Body of pancreas (tissue), 4 donors: ENCODE results near the gene STK38. TPM values are rescaled to one million over a fixed set of nuclear protein-coding genes. Genes with fewer than 3 reads are reported as not detected.

Source experiments
- ATAC-seq: fragments of 150-250 bp; one replicate; pipeline ENCODE4 v1.9.1; 2016
- DNase-seq, 4 donors: peaks; one replicate each; pipeline ENCODE4 v3.0.0-alpha.2; 2019
- H3K27ac ChIP-seq, 4 donors: fragments of 200-600 bp; sonication (generic); 1 replicate in 3 of 4; 2 replicates in 1 of 4; pipeline versions ENCODE4 v1.5.1 to v1.6.1; 2016 to 2019; ENCODE audit warnings: mild to moderate bottlenecking in 1 of 4, mixed read lengths in 1 of 4, moderate library complexity in 1 of 4
- H3K27me3 ChIP-seq, 2 donors: fragments of 200-600 bp; sonication (generic); one replicate each; pipeline ENCODE4 v1.6.0; 2016; ENCODE audit warnings: mild to moderate bottlenecking in 1 of 2
- H3K36me3 ChIP-seq, 2 donors: fragments of 200-600 bp; sonication (generic); replicated peaks in 1 of 2; 2 replicates each; pipeline ENCODE4 v1.5.1; 2016; ENCODE audit warnings: low read depth in 2 of 2; ENCODE audit not compliant: insufficient read depth in 1 of 2
- H3K4me1 ChIP-seq: fragments of 200-600 bp; sonication (generic); one replicate; pipeline ENCODE4 v1.6.0; 2016
- H3K4me3 ChIP-seq, 2 donors: fragments of 200-600 bp; sonication (generic); 1 replicate in 1 of 2; 2 replicates in 1 of 2; pipeline ENCODE4 v1.5.1; 2016 to 2019
- H3K9me3 ChIP-seq, 3 donors: fragments of 200-600 bp; sonication (generic); 1 replicate in 2 of 3; 2 replicates in 1 of 3; pipeline ENCODE4 v1.5.1; 2016
- CTCF ChIP-seq, 7 experiments: fragments of 450-650 bp in 4 of 7; fragments of 200-600 bp in 3 of 7; sonication (generic) in 3 of 7; IDR thresholded peaks; one replicate each; pipeline ENCODE4 v1.5.1; 2016 to 2019; ENCODE audit warnings: antibody characterized with exemption in 7 of 7
- POLR2A ChIP-seq, 3 donors: fragments of 450-650 bp; IDR thresholded peaks; one replicate each; pipeline ENCODE4 v1.6.1; 2016; ENCODE audit warnings: antibody characterized with exemption in 3 of 3, mild to moderate bottlenecking in 2 of 3
- WGBS, 2 donors: methylation state at CpG; one replicate each; pipeline ENCODE4 v1.1.5; 2017; 5-methylcytosine and 5-hydroxymethylcytosine counted together
- intact Hi-C: fragments of 100-400 bp; cut with DNase I; formaldehyde crosslinking; loops from one replicate; pipeline ENCODE4 v1.15.1; 2023
- total RNA-seq, 2 donors: library from RNA; depleted of rRNA; stranded (reverse); fragments of >200 nt; gene quantifications; one replicate each; pipeline ENCODE4 v1.1.0, GENCODE V29; 2016

STK38 gene
- total RNA-seq, 2 donors from 2014 or later = 11.9 to 16.2 TPM

GRCh38 chr6:36566418-36566905 lies 19.2 kb upstream of the STK38 start:
- H3K36me3 ChIP-seq = no peaks in the 10 kb centered on the region
- 71 to 79% methylated on average over 8 of the region's 8 CpGs for WGBS, 2 donors
- no peaks in the 10 kb centered on the region for H3K4me1 ChIP-seq
- ATAC-seq = no peak
- no peak for DNase-seq
- intact Hi-C loops = no loop called here
- no peaks in the 10 kb centered on the region for H3K27me3 ChIP-seq
- H3K4me3 ChIP-seq = no peak overlapping the region
- H3K27ac ChIP-seq = no peak overlapping the region
- no peaks in the 10 kb centered on the region for H3K9me3 ChIP-seq
- TF ChIP-seq CTCF (IDR thresholded peaks at IDR 0.05) = no peak
- no peak for TF ChIP-seq POLR2A (IDR thresholded peaks at IDR 0.05)

- DNase-seq (no peak), ATAC-seq (no peak)
- Histone ChIP-seq H3K4me1 (no peaks in the 10 kb centered on the region), H3K27ac (no peak overlapping the region), H3K27me3 (no peaks in the 10 kb centered on the region), H3K9me3 (no peaks in the 10 kb centered on the region), H3K36me3 (no peaks in the 10 kb centered on the region), H3K4me3 (no peak overlapping the region)
- no peak for TF ChIP-seq CTCF (IDR thresholded peaks at IDR 0.05)
- TF ChIP-seq POLR2A (IDR thresholded peaks at IDR 0.05) = no peak
- intact Hi-C loops = no loop called here
- 84 to 96% methylated on average over 4 of the region's 4 CpGs for WGBS, 2 donors
Measured at GRCh38 chr6:36563928-36564284, 16.6 kb upstream of the STK38 start.

GRCh38 chr6:36563237-36563927 lies 16.1 kb upstream of the STK38 start:
- no peaks in the 10 kb centered on the region for H3K4me1 ChIP-seq
- WGBS, 2 donors = 43 to 50% methylated on average over 3 of the region's 3 CpGs
- DNase-seq (no peak), ATAC-seq (no peak)
- intact Hi-C loops = no loop called here
- H3K36me3 ChIP-seq = no peaks in the 10 kb centered on the region
- no peaks in the 10 kb centered on the region for H3K27me3 ChIP-seq
- H3K27ac ChIP-seq = no peak overlapping the region
- H3K4me3 ChIP-seq = no peak overlapping the region
- no peaks in the 10 kb centered on the region for H3K9me3 ChIP-seq
- TF ChIP-seq POLR2A (IDR thresholded peaks at IDR 0.05) (no peak), CTCF (IDR thresholded peaks at IDR 0.05) (no peak)

GRCh38 chr6:36560822-36561221 lies 13.5 kb upstream of the STK38 start:
- H3K36me3 ChIP-seq = no peaks in the 10 kb centered on the region
- no peaks in the 10 kb centered on the region for H3K27me3 ChIP-seq
- 93% methylated on average over 4 of the region's 4 CpGs for WGBS, 2 donors
- ATAC-seq (no peak), DNase-seq (no peak)
- H3K4me3 ChIP-seq = no peak overlapping the region
- H3K9me3 ChIP-seq = no peaks in the 10 kb centered on the region
- H3K27ac ChIP-seq = no peak overlapping the region
- intact Hi-C loops = no loop called here
- H3K4me1 ChIP-seq = no peaks in the 10 kb centered on the region
- TF ChIP-seq POLR2A (IDR thresholded peaks at IDR 0.05) = no peak
- TF ChIP-seq CTCF (IDR thresholded peaks at IDR 0.05) = no peak
